Glutamatergic neuron (in vitro differentiated cells): ENCODE results near the gene IL10RB. TPM values are rescaled to one million over a fixed set of nuclear protein-coding genes. Genes with fewer than 3 reads are reported as not detected.
"Not testable (repeated sequence)": the region's sequence is repeated elsewhere in the genome, so short reads cannot be mapped to it uniquely, and the experiment has no call there.

Source experiments
- DNase-seq: peaks from one replicate; pipeline ENCODE4 v3.0.0; 2022
- H3K27ac Mint-ChIP-seq: one replicate; pipeline ENCODE4 v1.8.0; 2020; ENCODE audit warnings: mild to moderate bottlenecking, mixed read lengths, inconsistent platforms; ENCODE audit not compliant: unreplicated experiment
- H3K27me3 Mint-ChIP-seq: one replicate; pipeline ENCODE4 v1.8.0; 2020; ENCODE audit warnings: mild to moderate bottlenecking, moderate library complexity, mixed read lengths, inconsistent platforms; ENCODE audit not compliant: unreplicated experiment
- H3K36me3 Mint-ChIP-seq: one replicate; pipeline ENCODE4 v1.8.0; 2020; ENCODE audit warnings: mild to moderate bottlenecking, mixed read lengths, inconsistent platforms; ENCODE audit not compliant: unreplicated experiment
- H3K4me1 Mint-ChIP-seq: one replicate; pipeline ENCODE4 v1.8.0; 2020; ENCODE audit warnings: mild to moderate bottlenecking, low read depth, mixed read lengths, inconsistent platforms; ENCODE audit not compliant: unreplicated experiment
- H3K4me3 Mint-ChIP-seq: one replicate; pipeline ENCODE4 v1.8.0; 2020; ENCODE audit warnings: mild to moderate bottlenecking, mixed read lengths, inconsistent platforms; ENCODE audit not compliant: unreplicated experiment
- H3K9me3 Mint-ChIP-seq: one replicate; pipeline ENCODE4 v1.8.0; 2020; ENCODE audit warnings: mild to moderate bottlenecking, moderate library complexity, mixed read lengths, inconsistent platforms; ENCODE audit not compliant: unreplicated experiment
- total RNA-seq: library from RNA; stranded (reverse); fragmentation: NEBNext Ultra II Directional; extraction: Animal tissue kit (Norgen Biotek cat#: 25700); gene quantifications from one replicate; pipeline ENCODE4 v1.2.1, GENCODE V29; 2021; ENCODE audit not compliant: unreplicated experiment
- TF ChIP-seq, protein P1 (sequence below): fragments of 200-600 bp; sonication (generic); IDR thresholded peaks from one replicate; pipeline ENCODE4 v1.5.0; 2021; ENCODE audit not compliant: partially characterized antibody, unreplicated experiment

The IL10RB gene
- total RNA-seq, 1 donor from 2014 or later = 4.7 TPM

GRCh38 chr21:33236766-33237165, 29.4 kb upstream of the IL10RB start:
- TF ChIP-seq, protein P1, sequence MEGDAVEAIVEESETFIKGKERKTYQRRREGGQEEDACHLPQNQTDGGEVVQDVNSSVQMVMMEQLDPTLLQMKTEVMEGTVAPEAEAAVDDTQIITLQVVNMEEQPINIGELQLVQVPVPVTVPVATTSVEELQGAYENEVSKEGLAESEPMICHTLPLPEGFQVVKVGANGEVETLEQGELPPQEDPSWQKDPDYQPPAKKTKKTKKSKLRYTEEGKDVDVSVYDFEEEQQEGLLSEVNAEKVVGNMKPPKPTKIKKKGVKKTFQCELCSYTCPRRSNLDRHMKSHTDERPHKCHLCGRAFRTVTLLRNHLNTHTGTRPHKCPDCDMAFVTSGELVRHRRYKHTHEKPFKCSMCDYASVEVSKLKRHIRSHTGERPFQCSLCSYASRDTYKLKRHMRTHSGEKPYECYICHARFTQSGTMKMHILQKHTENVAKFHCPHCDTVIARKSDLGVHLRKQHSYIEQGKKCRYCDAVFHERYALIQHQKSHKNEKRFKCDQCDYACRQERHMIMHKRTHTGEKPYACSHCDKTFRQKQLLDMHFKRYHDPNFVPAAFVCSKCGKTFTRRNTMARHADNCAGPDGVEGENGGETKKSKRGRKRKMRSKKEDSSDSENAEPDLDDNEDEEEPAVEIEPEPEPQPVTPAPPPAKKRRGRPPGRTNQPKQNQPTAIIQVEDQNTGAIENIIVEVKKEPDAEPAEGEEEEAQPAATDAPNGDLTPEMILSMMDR = no peak
- no peak for DNase-seq
- Mint-ChIP-seq H3K4me1 (no peaks in the 10 kb centered on the region), H3K4me3 (no peak overlapping the region), H3K27me3 (no peaks in the 10 kb centered on the region), H3K36me3 (peaks cover 4% of the 10 kb centered on the region), H3K9me3 (no peaks in the 10 kb centered on the region), H3K27ac (no peak overlapping the region)

GRCh38 chr21:33237486-33237885, 28.7 kb upstream of the IL10RB start:
- Mint-ChIP-seq H3K9me3 (no peaks in the 10 kb centered on the region), H3K27ac (no peak overlapping the region), H3K36me3 (peaks cover 4% of the 10 kb centered on the region), H3K4me3 (no peak overlapping the region), H3K27me3 (no peaks in the 10 kb centered on the region), H3K4me1 (no peaks in the 10 kb centered on the region)
- TF ChIP-seq, protein P1 = no peak
- DNase-seq = no peak

DNA sequence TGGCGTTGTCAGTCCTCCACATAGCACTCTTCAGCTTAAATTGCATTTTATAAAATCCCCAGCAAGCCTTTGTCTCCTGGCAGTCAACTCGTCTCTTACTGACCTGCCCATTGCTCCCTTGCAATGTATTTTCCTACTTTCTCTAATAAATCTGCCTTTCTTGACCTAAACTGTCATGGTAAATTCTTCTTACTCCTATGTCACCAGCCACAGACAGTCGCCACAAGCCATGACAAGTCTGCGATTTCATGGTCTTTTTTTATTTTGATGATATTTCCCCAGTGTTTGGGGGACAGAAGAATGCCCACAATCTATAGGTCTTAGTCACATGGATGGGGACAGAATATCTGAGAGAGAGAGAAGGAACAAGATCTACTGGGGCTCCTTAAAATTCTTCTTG, 28.0 kb upstream of the IL10RB start:
- Mint-ChIP-seq H3K4me3 (no peak overlapping the region), H3K9me3 (no peaks in the 10 kb centered on the region), H3K27me3 (no peaks in the 10 kb centered on the region), H3K4me1 (no peaks in the 10 kb centered on the region), H3K36me3 (peaks cover 4% of the 10 kb centered on the region), H3K27ac (no peak overlapping the region)
- DNase-seq = no peak
- TF ChIP-seq, protein P1 = no peak

- Mint-ChIP-seq H3K4me3 (no peak overlapping the region), H3K9me3 (no peaks in the 10 kb centered on the region), H3K4me1 (no peaks in the 10 kb centered on the region), H3K27ac (no peak overlapping the region), H3K27me3 (no peaks in the 10 kb centered on the region), H3K36me3 (peaks cover 4% of the 10 kb centered on the region)
- TF ChIP-seq, protein P1 = no peak
- DNase-seq = no peak
Measured at GRCh38 chr21:33238565-33239255, 27.5 kb upstream of the IL10RB start.

DNA sequence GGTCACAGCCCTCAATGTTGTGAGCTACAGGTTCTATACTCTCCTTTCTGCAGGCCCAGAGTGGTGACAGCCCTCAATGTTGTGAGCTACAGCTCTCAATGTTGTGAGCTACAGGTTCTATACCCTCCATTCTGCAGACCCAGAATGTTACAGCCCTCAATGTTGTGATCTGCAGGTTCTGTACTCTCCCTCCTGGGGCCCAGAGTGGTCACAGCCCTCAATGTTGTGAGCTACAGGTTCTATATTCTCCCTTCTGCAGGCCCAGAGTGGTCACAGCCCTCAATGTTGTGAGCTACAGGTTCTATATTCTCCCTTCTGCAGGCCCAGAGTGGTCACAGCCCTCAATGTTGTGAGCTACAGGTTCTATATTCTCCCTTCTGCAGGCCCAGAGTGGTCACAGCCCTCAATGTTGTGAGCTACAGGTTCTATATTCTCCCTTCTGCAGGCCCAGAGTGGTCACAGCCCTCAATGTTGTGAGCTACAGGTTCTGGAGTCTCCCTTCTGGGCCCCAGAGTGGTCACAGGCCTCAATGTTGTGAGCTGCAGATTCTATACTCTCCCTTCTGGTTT, 26.5 kb upstream of the IL10RB start:
- DNase-seq, H3K36me3 Mint-ChIP-seq, H3K4me3 Mint-ChIP-seq: not testable (repeated sequence)

More for the DNA sequence above, 26.5 kb upstream of the IL10RB start:
- not testable (repeated sequence) for H3K9me3 Mint-ChIP-seq, H3K4me1 Mint-ChIP-seq, H3K27ac Mint-ChIP-seq, H3K27me3 Mint-ChIP-seq
